H1 (cell line): Measurements from ENCODE around the gene RELT. TPM values are rescaled to one million over a fixed set of nuclear protein-coding genes. Genes with fewer than 3 reads are reported as not detected.

ENCODE experiments used
- ASH2L ChIP-seq: fragments of 200-600, 300-600 bp; sonication (generic); IDR thresholded peaks from one replicate; pipeline ENCODE4 v1.7.1; 2017; ENCODE audit warnings: low read length
- CEBPB ChIP-seq: IDR thresholded peaks from 2 replicates; pipeline ENCODE4 v1.6.1; 2012; ENCODE audit warnings: low read depth, low read length
- CTBP2 ChIP-seq: IDR thresholded peaks from 2 replicates; pipeline ENCODE4 v1.7.0; 2011; ENCODE audit warnings: borderline replicate concordance, mild to moderate bottlenecking, moderate library complexity, mixed read lengths, low read length; ENCODE audit not compliant: insufficient read depth, insufficient read length
- EGR1 ChIP-seq: IDR thresholded peaks from 2 replicates; pipeline ENCODE4 v1.6.1; 2011; ENCODE audit warnings: low read depth, low read length, borderline replicate concordance
- EZH2 ChIP-seq: fragments of 200-600 bp; sonication (generic); IDR thresholded peaks from 2 replicates; pipeline ENCODE4 v1.7.1; 2012; ENCODE audit warnings: low read depth, mild to moderate bottlenecking, moderate library complexity, low read length, inconsistent platforms; ENCODE audit not compliant: severe bottlenecking
- JUND ChIP-seq: IDR thresholded peaks from 2 replicates; pipeline ENCODE4 v1.6.1; 2011; ENCODE audit warnings: mild to moderate bottlenecking, improper control_type of control experiment, low read length
- RAD21 ChIP-seq, 2 experiments: IDR thresholded peaks in 1 of 2; conservative IDR thresholded peaks in 1 of 2; 2 replicates each; pipeline ENCODE4 v1.6.1; 2011; ENCODE audit warnings: low read depth in 2 of 2, low read length in 2 of 2, improper control_type of control experiment in 1 of 2, inconsistent platforms in 1 of 2, mild to moderate bottlenecking in 1 of 2, moderate library complexity in 1 of 2
- TEAD4 ChIP-seq: IDR thresholded peaks from 2 replicates; pipeline ENCODE4 v1.6.1; 2012; ENCODE audit warnings: low read depth, low read length, inconsistent platforms, mixed read lengths
- polyA plus RNA-seq, 7 experiments: library from polyadenylated mRNA; depleted of rRNA in 3 of 7; stranded (reverse) in 5 of 7; unstranded in 2 of 7; fragments of >200 nt in 5 of 7; fragments of 200-250 nt in 2 of 7; gene quantifications; 1 replicate in 5 of 7; 2 replicates in 1 of 7; 4 replicates in 1 of 7; pipeline versions ENCODE4 v1.2.1 to v1.2.3, GENCODE V29; 2011 to 2013; ENCODE audit warnings: missing spikeins in 2 of 7, mixed read lengths in 2 of 7
- total RNA-seq: library from RNA; stranded (reverse); fragmentation: NEBNext Ultra II Directional; extraction: Animal tissue kit (Norgen Biotek cat#: 25700); gene quantifications from 2 replicates; pipeline ENCODE4 v1.2.1, GENCODE V29; 2021
- TF ChIP-seq, protein P1 (sequence below): fragments of 300-600 bp; sonication (generic); IDR thresholded peaks from 2 replicates; pipeline ENCODE4 v1.7.1; 2012; ENCODE audit warnings: low read length, moderate library complexity, mild to moderate bottlenecking, inconsistent platforms; ENCODE audit not compliant: insufficient replicate concordance

Gene RELT
- total and polyA plus RNA-seq, 2 of the 8 experiments (the other 6 are each of a cell fraction or from before 2014, with no cell fraction given): 3.4 to 5.7 TPM

DNA sequence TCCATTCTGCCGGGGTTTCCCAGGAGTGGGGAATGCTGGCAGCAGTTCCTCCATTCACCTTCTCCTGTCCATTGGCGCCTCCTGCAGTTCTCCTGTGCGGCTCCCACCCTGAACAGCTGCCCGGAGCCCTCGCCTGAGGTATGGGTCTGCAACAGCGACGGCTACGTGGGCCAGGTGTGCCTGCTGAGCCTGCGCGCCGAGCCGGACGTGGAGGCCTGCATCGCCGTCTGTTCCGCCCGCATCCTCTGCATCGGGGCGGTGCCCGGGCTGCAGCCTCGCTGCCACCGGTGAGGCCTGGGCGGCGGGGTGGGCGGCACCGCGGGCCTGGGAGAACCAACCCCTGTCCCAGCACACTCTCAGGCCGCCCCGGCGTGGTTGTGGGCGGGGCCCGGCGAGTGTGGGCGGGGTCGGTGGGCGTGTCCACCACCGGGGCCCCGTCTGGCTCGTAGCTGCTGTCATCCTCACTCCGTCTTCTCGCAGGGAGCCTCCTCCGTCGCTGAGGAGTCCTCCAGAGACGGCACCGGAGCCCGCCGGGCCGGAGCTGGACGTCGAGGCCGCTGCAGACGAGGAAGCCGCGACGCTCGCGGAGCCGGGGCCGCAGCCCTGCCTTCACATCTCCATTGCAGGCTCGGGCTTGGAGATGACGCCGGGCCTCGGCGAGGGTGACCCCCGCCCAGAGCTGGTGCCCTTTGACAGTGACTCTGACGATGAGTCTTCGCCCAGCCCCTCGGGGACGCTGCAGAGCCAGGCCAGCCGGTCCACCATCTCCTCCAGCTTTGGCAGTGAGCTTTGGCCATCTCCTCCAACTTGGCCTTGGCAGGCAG, 14.0 kb upstream of the RELT start (continued):
- TF ChIP-seq, protein P1, sequence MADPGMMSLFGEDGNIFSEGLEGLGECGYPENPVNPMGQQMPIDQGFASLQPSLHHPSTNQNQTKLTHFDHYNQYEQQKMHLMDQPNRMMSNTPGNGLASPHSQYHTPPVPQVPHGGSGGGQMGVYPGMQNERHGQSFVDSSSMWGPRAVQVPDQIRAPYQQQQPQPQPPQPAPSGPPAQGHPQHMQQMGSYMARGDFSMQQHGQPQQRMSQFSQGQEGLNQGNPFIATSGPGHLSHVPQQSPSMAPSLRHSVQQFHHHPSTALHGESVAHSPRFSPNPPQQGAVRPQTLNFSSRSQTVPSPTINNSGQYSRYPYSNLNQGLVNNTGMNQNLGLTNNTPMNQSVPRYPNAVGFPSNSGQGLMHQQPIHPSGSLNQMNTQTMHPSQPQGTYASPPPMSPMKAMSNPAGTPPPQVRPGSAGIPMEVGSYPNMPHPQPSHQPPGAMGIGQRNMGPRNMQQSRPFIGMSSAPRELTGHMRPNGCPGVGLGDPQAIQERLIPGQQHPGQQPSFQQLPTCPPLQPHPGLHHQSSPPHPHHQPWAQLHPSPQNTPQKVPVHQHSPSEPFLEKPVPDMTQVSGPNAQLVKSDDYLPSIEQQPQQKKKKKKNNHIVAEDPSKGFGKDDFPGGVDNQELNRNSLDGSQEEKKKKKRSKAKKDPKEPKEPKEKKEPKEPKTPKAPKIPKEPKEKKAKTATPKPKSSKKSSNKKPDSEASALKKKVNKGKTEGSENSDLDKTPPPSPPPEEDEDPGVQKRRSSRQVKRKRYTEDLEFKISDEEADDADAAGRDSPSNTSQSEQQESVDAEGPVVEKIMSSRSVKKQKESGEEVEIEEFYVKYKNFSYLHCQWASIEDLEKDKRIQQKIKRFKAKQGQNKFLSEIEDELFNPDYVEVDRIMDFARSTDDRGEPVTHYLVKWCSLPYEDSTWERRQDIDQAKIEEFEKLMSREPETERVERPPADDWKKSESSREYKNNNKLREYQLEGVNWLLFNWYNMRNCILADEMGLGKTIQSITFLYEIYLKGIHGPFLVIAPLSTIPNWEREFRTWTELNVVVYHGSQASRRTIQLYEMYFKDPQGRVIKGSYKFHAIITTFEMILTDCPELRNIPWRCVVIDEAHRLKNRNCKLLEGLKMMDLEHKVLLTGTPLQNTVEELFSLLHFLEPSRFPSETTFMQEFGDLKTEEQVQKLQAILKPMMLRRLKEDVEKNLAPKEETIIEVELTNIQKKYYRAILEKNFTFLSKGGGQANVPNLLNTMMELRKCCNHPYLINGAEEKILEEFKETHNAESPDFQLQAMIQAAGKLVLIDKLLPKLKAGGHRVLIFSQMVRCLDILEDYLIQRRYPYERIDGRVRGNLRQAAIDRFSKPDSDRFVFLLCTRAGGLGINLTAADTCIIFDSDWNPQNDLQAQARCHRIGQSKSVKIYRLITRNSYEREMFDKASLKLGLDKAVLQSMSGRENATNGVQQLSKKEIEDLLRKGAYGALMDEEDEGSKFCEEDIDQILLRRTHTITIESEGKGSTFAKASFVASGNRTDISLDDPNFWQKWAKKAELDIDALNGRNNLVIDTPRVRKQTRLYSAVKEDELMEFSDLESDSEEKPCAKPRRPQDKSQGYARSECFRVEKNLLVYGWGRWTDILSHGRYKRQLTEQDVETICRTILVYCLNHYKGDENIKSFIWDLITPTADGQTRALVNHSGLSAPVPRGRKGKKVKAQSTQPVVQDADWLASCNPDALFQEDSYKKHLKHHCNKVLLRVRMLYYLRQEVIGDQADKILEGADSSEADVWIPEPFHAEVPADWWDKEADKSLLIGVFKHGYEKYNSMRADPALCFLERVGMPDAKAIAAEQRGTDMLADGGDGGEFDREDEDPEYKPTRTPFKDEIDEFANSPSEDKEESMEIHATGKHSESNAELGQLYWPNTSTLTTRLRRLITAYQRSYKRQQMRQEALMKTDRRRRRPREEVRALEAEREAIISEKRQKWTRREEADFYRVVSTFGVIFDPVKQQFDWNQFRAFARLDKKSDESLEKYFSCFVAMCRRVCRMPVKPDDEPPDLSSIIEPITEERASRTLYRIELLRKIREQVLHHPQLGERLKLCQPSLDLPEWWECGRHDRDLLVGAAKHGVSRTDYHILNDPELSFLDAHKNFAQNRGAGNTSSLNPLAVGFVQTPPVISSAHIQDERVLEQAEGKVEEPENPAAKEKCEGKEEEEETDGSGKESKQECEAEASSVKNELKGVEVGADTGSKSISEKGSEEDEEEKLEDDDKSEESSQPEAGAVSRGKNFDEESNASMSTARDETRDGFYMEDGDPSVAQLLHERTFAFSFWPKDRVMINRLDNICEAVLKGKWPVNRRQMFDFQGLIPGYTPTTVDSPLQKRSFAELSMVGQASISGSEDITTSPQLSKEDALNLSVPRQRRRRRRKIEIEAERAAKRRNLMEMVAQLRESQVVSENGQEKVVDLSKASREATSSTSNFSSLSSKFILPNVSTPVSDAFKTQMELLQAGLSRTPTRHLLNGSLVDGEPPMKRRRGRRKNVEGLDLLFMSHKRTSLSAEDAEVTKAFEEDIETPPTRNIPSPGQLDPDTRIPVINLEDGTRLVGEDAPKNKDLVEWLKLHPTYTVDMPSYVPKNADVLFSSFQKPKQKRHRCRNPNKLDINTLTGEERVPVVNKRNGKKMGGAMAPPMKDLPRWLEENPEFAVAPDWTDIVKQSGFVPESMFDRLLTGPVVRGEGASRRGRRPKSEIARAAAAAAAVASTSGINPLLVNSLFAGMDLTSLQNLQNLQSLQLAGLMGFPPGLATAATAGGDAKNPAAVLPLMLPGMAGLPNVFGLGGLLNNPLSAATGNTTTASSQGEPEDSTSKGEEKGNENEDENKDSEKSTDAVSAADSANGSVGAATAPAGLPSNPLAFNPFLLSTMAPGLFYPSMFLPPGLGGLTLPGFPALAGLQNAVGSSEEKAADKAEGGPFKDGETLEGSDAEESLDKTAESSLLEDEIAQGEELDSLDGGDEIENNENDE: no peak
- no peak for TF ChIP-seq CEBPB
- TF ChIP-seq EGR1: no peak
- peak; percentile 57 for TF ChIP-seq ASH2L
- TF ChIP-seq JUND: no peak
- no peak for TF ChIP-seq EZH2
- no peak for TF ChIP-seq CTBP2
- TF ChIP-seq RAD21 (IDR thresholded peaks at IDR 0.05 in 1 of 2, conservative IDR thresholded peaks at IDR 0.05 in 1 of 2; ENCODE audit: low read depth in 2 of 2, low read length in 2 of 2): peak; percentile 43 to 52; a peak in 3 of 4 replicates
- TF ChIP-seq TEAD4: peak; percentile 52; the same call in 1 of the 2 replicates
